ENCODE measurements around the gene CYFIP1.

The CYFIP1 gene

DNA sequence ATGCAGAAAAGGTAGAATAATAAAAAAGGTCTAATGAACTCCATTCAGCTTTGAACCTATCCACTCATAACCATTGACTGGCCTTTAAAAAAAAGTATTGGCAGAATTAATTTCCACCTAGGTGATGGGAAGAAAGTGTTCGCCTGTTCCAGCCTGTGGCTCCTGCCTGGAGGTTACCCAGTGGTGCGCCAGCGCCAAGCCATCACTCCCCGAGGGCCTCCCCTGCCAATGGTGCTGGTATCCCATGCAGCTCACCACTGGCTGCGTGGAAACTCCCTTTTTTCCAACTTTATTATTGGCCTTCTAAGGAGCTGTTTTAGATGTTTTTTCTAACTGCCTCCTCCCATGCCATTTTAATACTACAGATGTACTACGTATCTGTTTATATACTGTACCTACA lies 112.3 kb downstream of the CYFIP1 start:
- DNase-seq (ENCODE audit: low read depth), result no peak

DNA sequence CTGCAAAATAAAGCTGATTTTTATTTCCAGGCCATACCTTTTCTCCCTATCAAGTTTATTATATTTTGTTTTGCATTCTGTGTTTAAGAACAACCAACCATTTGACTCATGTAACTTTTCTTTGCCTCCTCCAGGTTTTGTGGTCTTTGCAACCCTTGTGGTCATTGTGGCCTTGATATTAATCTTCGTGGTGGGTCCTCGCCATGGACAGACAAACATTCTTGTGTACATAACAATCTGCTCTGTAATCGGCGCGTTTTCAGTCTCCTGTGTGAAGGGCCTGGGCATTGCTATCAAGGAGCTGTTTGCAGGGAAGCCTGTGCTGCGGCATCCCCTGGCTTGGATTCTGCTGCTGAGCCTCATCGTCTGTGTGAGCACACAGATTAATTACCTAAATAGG lies 114.1 kb downstream of the CYFIP1 start:
- DNase-seq (ENCODE audit: low read depth), result no peak

DNA sequence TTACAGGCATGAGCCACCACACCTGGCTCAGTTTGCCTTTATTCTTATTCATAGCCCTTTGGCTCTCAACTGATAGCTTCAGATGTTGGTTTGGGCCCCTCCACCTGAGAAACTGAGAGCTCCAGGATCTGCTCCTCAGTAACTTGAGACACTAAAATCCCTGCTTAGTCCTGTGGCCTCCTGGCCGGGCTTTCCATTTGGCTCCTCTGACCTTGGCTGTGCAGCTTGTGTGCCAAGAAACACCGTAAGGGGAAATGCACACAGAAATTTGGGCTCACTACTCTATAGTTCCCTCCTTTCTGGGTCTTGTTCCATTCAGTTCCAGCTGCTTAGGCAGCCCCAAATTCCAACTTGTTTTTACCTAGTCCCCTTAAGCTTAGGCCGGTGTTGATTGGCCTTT lies 116.8 kb downstream of the CYFIP1 start:
- DNase-seq (ENCODE audit: low read depth), result no peak

DNA sequence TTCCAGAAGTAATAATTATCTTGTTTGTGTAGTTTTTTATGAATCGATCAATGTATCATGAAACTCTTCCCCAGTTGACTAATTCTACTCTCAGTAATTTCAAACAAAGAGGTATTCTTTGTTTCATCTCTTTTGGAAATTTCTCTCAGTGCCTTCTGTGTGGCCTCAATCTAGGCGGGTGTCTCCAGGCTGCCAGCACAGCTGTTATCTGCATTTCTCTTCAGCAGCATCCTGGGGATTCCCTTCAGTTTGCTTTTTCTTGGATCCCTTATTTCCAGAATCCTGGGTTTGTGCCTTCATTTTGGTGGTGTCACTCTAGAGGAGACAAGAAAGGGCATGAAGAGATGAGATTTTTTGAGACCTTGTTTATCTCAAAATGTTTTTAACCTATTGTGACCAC lies 119.0 kb downstream of the CYFIP1 start:
- no peak for DNase-seq (ENCODE audit: low read depth)

DNA sequence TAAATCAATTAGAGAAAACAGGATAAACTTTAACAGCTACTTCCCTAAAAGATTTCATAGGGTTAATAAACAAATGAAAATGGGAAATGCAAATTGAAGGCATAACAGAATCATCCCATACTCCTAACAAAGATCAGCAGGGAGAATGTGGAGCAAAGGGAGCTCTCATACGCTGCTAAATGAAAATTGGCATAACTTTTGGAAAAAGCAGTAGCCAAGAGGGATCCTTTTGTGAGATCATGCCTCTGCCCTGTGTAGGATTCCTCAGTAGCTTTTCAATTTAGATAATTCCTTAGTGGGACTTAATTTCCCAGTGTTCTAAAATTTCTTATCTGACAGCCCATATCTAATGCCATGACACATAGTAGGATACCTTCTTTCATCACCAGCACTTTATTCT lies 123.5 kb downstream of the CYFIP1 start:
- DNase-seq (ENCODE audit: low read depth), result no peak

DNA sequence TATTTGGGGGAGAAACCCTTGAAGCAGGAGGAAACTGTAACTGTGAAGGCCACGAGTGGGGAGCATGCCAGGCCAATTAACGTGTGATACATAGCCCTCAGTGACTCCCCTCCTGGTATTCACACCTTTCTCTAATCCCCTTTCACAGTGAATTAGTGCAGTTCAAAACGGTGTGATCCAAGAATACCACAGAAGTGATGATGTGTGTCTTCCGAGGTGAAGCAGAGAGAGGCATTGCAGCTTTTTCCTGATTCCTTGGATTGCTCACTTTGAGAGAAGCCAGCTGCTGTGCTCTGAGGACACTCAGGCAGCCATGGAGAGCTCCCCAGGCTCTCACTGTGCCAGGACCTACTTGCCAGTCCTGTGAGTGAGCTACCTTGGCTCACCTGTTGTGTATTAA lies 124.4 kb downstream of the CYFIP1 start:
- DNase-seq (ENCODE audit: low read depth), result no peak

DNA sequence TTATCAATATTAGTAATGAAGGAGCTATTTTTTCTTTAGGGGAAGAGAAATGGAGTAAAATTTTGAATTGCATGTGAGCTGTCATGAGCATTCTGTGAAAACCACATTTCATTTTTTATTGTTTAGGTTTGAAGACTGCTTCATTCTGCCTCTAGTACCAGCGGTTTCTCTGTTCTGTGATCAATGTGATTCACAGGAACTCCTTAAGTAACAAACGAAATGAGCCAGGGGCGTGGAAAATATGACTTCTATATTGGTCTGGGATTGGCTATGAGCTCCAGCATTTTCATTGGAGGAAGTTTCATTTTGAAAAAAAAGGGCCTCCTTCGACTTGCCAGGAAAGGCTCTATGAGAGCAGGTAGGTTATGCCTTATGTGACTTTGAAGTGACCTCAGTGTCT lies 128.7 kb downstream of the CYFIP1 start:
- DNase-seq (ENCODE audit: low read depth), result no peak

DNA sequence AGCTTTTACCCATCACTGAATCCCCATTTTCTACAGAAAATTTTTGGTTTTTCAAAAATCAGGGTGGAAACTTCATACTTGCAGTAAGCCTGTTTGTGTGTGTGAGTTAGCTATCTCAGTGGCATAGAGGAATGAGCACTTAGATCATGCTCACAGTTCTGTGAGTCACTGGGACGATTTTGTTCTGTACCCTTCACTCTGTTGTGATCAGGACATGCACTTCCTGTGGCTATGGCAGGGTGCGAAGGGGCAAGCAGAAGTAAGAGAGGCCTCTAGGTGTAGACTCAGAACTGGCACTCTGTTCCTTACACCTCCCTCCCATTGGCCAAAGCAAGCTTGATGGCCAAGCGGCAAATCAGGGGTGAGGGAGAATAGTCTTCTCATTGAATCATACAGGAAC lies 130.1 kb downstream of the CYFIP1 start:
- no peak for DNase-seq (ENCODE audit: low read depth)

DNA sequence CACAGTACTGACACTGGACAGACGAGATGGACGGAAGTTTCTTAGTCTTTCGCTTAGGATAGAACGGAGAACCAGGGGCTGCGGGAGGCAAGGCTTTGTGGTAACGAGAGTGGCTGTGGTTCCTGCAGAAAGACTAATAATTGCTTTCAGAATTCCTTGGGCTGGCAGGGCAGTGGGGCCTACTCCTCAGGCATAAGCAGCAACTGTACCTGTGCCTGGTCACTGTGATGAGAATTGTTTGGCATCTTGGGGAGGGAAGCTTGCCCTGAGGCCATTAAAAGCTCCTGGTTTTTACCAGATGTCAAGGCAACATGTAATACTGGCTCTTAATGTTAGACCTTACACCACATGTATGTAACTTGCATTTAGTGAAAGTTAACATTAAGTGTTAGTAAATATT lies 134.1 kb downstream of the CYFIP1 start:
- DNase-seq (ENCODE audit: low read depth), result no peak

DNA sequence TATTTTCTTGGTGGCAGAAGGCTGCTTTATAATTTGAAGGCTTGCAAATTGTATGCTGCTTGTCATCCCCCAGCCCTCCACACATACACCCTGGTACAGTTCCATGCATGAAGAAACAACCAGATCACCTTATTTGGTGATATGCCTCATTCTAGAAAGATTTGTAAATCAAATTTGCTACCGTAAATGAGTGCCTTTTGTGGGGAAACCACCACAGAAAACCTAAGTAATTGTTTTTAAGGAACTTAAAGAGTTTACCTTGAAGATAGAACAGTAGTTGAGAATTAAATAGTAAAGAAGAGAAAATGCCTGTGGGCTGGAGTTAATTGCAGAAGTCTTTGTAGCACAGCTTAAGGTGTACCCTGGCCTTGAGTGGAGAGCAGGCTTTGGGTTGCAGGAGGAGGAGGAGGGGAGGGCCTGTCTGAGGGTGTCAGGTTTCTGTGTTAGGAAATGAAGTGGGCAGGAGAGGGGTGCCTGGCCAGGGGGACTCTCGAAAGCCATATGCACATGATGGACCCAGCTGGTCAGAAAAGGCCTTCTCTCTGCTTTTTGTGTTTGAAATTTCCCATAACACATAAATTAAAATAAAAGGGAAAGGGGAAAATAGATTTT lies 134.8 kb downstream of the CYFIP1 start:
- no peak for DNase-seq (ENCODE audit: low read depth)

DNA sequence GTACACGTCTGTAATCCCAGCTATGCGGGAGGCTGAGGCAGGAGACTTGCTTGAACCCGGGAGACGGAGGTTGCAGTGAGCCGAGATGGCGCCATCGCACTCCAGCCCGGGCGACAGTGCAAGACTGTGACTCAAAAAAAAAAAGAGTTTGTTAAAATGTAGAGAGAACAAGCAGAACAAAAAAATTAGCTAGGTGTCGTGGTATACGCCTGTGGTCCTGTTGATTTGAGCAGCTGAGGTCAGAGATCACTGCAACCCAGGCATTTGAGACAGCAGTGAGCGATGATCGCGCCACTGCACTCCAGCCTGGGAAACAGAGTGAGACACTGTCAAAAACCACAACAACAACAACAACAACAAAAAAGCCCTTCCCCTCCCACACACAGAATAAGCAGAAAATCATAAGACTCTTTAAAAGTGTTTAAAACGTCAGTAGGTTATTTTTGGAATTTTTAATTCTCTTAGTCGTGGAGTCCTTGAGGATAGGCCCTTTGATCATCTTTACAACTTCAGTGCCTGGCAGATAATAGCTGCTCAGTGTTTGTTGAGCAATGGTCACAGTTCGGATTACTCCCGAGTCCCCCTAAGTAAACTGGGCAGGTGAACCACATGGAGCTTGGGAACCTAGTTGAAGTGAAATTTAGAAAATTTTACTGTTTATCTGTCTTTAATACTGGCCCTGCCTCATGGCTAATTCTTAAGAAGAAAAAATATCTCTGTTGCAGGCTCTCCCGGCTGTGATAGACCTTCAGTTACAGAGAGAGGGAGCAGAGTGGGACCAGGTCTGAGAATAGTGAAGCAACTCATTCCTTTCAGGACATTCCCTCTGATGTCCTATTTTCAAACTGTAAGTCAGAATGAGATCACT lies 135.5 kb downstream of the CYFIP1 start:
- DNase-seq (ENCODE audit: low read depth), result no peak

DNA sequence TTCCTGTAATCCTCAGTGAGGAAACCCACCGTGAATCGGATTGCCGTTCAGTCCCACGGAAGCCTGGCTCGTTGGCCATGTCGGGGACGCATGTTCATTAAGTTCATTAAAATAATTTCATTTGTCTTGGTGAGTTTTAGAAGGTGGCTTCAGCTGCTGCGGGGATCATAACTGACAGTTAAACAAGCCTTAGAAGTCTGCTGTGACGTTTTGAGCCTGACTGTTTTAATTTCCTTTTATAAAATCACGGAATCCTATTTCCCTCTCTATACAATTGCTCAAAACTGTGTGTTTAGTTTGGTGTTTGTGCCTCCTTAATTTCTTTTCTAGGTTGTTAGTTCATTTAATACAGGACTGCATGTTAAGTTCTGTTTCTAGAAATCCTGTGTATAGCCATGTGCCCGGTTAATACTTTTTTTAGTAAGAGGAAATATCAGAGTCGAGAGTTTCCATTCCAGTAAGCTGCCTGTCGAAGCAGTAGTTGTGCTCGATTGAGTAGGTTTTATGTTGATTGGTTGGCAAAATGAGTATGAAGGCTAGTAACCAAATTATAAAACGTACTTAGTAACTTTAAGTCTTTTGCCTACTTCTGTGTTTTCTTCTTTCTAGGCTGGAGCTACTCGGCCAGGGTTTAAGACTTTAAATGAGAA lies 141.0 kb downstream of the CYFIP1 start:
- DNase-seq (ENCODE audit: low read depth), result no peak

DNA sequence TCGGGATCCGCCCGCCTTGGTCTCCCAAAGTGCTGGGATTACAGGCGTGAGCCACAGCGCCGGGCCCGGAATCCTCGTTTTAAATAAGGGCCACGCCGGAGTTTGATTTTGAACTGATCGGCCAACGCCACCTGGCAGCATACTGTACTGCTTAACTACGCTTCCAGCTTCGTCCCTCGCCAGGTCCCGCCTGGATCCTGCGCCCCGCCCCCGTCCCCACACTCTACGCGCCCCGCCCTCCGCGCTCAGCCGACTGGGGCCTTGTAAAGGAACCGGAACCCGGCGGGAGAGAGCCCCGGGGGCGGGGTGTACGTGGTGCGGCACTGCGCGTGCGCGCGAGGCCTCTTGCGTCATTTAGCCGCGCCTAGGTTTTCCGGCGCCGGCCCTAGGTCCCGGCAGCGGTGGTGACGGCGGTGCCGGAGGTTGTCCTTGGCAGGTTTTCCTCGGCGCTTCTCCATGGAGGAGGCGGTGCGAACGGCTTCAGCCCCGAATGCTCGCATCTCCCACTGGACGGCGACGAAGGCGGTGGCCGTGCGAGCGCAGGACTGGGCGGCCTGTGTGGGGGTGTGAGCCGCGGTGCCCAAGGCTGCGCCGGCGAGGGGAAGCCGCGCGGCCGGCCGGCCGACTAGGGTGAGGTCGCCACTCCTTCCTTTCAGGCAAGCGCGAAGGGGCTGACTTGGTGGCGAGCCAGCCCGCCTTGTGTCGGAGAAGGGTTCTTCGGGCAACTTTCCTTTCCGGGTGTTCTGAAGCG lies 141.7 kb downstream of the CYFIP1 start, which contains the start of gene NIPA2:
NIPA2 (plus strand) TSS at position 375 of the 751 bp plus-strand sequence. CDS start 13,066 bp downstream, outside the sequence.
- peak; percentile 99 for DNase-seq (ENCODE audit: low read depth)

DNA sequence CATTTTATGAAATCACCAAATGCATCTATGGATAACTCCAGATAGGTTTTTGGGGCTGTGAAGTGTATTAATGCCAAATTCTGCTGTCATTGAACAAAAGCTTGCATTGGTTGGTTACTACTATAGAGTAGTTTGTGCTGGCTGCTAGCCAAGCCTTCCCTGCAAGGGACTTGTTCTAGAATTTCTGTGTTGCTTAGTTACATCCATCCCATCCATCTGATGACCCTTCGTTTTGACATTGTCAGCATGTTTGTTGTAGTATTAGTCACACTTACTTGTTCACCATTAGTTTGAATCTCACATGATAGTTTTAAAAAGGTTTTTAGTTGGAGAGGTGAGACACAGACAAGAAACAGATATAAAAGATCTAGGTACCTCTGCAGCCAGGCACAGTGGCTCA lies 148.7 kb downstream of the CYFIP1 start:
- DNase-seq (ENCODE audit: low read depth), result no peak

DNA sequence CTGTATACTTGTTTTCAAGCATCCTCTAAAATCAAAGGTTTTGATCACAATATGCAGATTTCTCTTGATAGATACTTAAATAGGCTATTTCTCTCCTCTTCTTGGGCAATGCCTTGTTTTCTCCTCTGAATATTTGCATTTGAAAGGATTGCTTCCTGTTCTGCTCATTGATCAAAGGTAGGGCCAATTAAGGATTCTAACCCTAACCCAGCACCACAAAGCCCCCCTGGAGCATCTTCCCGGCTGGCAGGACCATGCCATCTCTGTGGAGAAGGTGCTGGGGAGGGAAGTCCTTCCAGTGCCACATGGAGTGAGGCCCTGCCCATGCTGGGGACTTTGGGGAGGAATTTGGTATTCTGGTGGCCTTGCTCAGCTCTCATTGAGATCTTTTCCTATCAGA lies 153.0 kb downstream of the CYFIP1 start:
- no peak for DNase-seq (ENCODE audit: low read depth)

DNA sequence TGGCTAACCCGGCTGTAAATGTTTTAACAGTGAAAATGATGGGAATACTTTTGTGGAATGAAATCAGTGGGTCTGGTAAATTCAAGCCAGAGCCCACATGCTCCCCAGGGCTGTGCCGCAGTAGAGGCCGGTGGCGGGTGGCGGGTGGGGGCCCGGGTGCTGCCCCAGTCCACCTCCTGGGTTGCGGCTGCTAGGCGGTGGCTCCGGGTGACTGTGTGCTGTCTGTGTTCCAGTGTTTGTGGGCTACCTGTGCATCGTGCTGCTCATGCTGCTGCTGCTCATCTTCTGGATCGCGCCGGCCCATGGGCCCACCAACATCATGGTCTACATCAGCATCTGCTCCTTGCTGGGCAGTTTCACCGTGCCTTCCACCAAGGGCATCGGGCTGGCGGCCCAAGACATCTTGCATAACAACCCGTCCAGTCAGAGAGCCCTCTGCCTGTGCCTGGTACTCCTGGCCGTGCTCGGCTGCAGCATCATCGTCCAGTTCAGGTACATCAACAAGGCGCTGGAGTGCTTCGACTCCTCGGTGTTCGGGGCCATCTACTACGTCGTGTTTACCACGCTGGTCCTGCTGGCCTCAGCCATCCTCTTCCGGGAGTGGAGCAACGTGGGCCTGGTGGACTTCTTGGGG lies 156.6 kb downstream of the CYFIP1 start:
- no peak for DNase-seq (ENCODE audit: low read depth)

DNA sequence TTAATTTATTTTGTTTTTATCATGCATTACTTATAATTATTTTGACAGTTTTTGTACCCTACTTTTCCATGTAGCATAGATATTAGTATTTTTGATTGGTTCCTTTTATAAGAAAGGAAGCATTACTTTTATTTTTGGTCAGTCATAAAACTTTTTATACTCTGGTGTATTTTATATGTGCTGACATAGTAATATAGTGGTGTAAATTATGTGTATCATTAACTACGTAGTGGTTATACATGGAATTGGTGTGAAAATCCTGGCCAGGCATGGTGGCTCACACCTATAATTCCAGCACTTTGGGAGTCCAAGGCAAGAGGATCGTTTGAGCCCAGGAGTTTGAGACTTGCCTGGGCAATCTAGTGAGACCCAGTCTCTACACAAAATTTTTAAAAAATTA lies 160.5 kb downstream of the CYFIP1 start:
- no peak for DNase-seq (ENCODE audit: low read depth)
